SK-N-SH treated with all-trans-retinoic acid at 6 μM for 48 hours (cell line): ENCODE data around the gene LNX2.

Experiments used
- ARNTL ChIP-seq: fragments of 450-650 bp; formaldehyde crosslinking; IDR thresholded peaks from 2 replicates; pipeline ENCODE4 v1.5.0; 2020; ENCODE audit warnings: low read depth, mild to moderate bottlenecking, moderate library complexity, borderline replicate concordance
- ESRRG ChIP-seq: fragments of 250-450 bp; sonication (Bioruptor Pico); IDR thresholded peaks from 2 replicates; pipeline ENCODE4 v1.6.1; 2021; ENCODE audit warnings: mild to moderate bottlenecking
- PATZ1 ChIP-seq: fragments of 250-450 bp; sonication (Bioruptor Pico); IDR thresholded peaks from 2 replicates; pipeline ENCODE4 v1.8.0; 2020; ENCODE audit warnings: mild to moderate bottlenecking, moderate library complexity, borderline replicate concordance
- PPARA ChIP-seq: fragments of 250-450 bp; sonication (Bioruptor Pico); IDR thresholded peaks from 2 replicates; pipeline ENCODE4 v1.5.0; 2020; ENCODE audit warnings: mild to moderate bottlenecking, borderline replicate concordance
- RARB ChIP-seq: fragments of 250-450 bp; sonication (Bioruptor Pico); IDR thresholded peaks from 2 replicates; pipeline ENCODE4 v1.8.0; 2021; ENCODE audit warnings: mild to moderate bottlenecking, moderate library complexity
- TCF4 ChIP-seq: fragments of 250-450 bp; sonication (Bioruptor Pico); IDR thresholded peaks from 2 replicates; pipeline ENCODE4 v1.8.0; 2021; ENCODE audit warnings: mild to moderate bottlenecking, moderate library complexity, borderline replicate concordance
- TOX ChIP-seq: fragments of 250-450 bp; sonication (Bioruptor Pico); IDR thresholded peaks from 2 replicates; pipeline ENCODE4 v1.8.0; 2021; ENCODE audit warnings: mild to moderate bottlenecking, moderate library complexity, borderline replicate concordance
- ZFP30 ChIP-seq: fragments of 450-650 bp; formaldehyde crosslinking; IDR thresholded peaks from 2 replicates; pipeline ENCODE4 v1.5.0; 2022; ENCODE audit warnings: mild to moderate bottlenecking, moderate library complexity
- ZNF70 ChIP-seq: fragments of 450-650 bp; formaldehyde crosslinking; IDR thresholded peaks from 2 replicates; pipeline ENCODE4 v1.5.0; 2020; ENCODE audit warnings: mild to moderate bottlenecking, moderate library complexity
- ZNF8 ChIP-seq: fragments of 450-650 bp; formaldehyde crosslinking; IDR thresholded peaks from 2 replicates; pipeline ENCODE4 v1.5.0; 2020; ENCODE audit warnings: mild to moderate bottlenecking, moderate library complexity

DNA sequence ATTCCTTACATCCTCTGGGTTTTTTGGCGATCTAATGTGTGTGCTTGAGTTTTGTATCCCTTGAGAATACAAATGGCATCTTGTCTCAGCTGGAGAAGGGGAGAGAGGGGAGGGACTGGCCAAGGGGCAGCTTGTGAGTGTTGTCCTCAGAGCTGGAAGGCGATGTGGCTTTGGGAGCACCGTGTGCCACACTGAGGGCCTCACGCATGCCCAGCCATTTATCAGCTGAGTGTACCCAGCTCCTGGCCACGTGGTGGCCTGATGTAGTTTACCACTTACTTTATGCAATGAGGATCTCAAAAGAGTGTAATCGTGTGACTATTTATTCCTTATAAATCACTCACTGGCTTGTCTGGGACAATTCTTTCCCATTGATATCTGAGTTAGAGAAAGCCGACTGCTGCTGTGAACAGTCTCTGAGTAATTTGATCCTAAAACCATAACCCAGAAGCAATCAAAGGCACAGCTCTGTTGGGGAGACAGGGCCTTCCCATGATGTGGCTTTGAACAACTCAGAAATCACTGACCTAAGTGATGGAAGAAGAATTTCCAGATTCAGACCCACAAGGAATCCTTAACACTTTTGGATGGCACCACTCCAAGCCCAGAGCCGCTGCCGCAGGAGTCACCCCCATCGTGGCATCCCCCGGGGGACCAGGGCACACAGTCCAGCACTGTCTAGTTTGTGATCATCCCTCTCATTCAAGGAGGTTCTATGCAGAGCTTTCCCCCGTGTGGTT lies 116.0 kb downstream of the LNX2 start:
- TF ChIP-seq PPARA (CRISPR knock-in tag) (no peak), PATZ1 (CRISPR knock-in tag) (no peak), RARB (CRISPR knock-in tag) (no peak), TCF4 (CRISPR knock-in tag) (no peak), ARNTL (CRISPR knock-in tag) (no peak), ESRRG (CRISPR knock-in tag) (no peak), TOX (CRISPR knock-in tag) (no peak), ZNF8 (CRISPR knock-in tag) (no peak), ZFP30 (no peak), ZNF70 (CRISPR knock-in tag) (no peak)
